ENCODE data around the gene TOP3B.

DNA sequence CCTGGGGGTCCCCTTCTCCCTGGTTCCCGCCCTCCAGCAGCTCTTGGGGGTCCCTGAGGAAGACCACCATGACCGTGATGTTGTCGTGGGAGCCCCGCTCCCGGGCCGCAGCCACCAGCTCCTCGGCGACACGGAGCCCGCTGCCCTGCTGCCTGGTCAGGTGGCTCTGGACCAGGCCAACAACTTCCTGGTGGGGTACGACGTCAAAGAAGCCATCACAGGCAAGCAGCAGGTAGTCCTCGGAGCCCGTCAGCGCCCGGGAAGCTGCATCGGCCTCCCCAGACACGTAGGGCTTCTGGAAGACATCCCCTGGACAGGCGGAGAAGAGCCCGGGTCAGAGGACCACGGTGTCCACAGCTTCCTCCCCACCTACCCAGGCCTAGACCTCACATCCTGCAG lies 59.4 kb downstream of the TOP3B start:
- TF ChIP-seq NCOA2 (IDR thresholded peaks at IDR 0.05; ENCODE audit: partially characterized antibody in 2 of 2), result no peak
- TF ChIP-seq NBN (IDR thresholded peaks at IDR 0.05; ENCODE audit: low read depth), result no peak
- TF ChIP-seq, protein P1, sequence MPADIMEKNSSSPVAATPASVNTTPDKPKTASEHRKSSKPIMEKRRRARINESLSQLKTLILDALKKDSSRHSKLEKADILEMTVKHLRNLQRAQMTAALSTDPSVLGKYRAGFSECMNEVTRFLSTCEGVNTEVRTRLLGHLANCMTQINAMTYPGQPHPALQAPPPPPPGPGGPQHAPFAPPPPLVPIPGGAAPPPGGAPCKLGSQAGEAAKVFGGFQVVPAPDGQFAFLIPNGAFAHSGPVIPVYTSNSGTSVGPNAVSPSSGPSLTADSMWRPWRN (IDR thresholded peaks at IDR 0.05; ENCODE audit: low read depth), result no peak
- TF ChIP-seq KDM1A (IDR thresholded peaks at IDR 0.05), result no peak
- TF ChIP-seq, protein P2, sequence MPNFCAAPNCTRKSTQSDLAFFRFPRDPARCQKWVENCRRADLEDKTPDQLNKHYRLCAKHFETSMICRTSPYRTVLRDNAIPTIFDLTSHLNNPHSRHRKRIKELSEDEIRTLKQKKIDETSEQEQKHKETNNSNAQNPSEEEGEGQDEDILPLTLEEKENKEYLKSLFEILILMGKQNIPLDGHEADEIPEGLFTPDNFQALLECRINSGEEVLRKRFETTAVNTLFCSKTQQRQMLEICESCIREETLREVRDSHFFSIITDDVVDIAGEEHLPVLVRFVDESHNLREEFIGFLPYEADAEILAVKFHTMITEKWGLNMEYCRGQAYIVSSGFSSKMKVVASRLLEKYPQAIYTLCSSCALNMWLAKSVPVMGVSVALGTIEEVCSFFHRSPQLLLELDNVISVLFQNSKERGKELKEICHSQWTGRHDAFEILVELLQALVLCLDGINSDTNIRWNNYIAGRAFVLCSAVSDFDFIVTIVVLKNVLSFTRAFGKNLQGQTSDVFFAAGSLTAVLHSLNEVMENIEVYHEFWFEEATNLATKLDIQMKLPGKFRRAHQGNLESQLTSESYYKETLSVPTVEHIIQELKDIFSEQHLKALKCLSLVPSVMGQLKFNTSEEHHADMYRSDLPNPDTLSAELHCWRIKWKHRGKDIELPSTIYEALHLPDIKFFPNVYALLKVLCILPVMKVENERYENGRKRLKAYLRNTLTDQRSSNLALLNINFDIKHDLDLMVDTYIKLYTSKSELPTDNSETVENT (CRISPR knock-in tag; IDR thresholded peaks at IDR 0.05), result no peak
- no peak for TF ChIP-seq ILK (tag; IDR thresholded peaks at IDR 0.05; ENCODE audit: borderline replicate concordance, low read depth)
- no peak for TF ChIP-seq ZBTB17 (CRISPR knock-in tag; IDR thresholded peaks at IDR 0.05)
- TF ChIP-seq CEBPB (tag; IDR thresholded peaks at IDR 0.05), result no peak
- no peak for TF ChIP-seq TEAD4 (IDR thresholded peaks at IDR 0.05; ENCODE audit: low read length)
- peak; percentile 2; the same call in 1 of the 2 replicates for TF ChIP-seq TEAD4 (CRISPR knock-in tag; IDR thresholded peaks at IDR 0.05; ENCODE audit: borderline replicate concordance)
- no peak for TF ChIP-seq POLR2AphosphoS5 (IDR thresholded peaks at IDR 0.05; ENCODE audit: control insufficient read depth, insufficient read depth, low read depth, low read length)
- TF ChIP-seq MTA3 (IDR thresholded peaks at IDR 0.05; ENCODE audit: borderline replicate concordance), result no peak
- TF ChIP-seq POLR2G (IDR thresholded peaks at IDR 0.05; ENCODE audit: low read depth, low read length), result peak; percentile 55; the same call in 1 of the 2 replicates
- TF ChIP-seq MAFK (IDR thresholded peaks at IDR 0.05; ENCODE audit: low read length), result no peak
